HEK293 (cell line): Measurements from ENCODE around the gene LAMTOR2.

Source experiments
- BCL11B ChIP-seq: fragments of 450-650 bp; formaldehyde crosslinking; IDR thresholded peaks from 2 replicates; pipeline ENCODE4 v1.5.1; 2016; ENCODE audit warnings: low read depth, missing biosample characterization, missing genetic modification characterization
- HOXC10 ChIP-seq: sonication (generic); formaldehyde crosslinking; IDR thresholded peaks from 2 replicates; pipeline ENCODE4 v1.8.1; 2023; ENCODE audit warnings: mild to moderate bottlenecking, missing genetic modification reagents
- HOXD13 ChIP-seq: sonication (generic); formaldehyde crosslinking; IDR thresholded peaks from 2 replicates; pipeline ENCODE4 v1.8.0; 2022; ENCODE audit warnings: missing genetic modification reagents, borderline replicate concordance
- MYNN ChIP-seq: fragments of 450-650 bp; formaldehyde crosslinking; IDR thresholded peaks from 2 replicates; pipeline ENCODE4 v1.5.1; 2016; ENCODE audit warnings: missing biosample characterization, missing genetic modification characterization, borderline replicate concordance
- SETDB1 ChIP-seq: IDR thresholded peaks from one replicate; pipeline ENCODE4 v1.6.1; 2017; ENCODE audit warnings: mild to moderate bottlenecking, low read length, moderate library complexity, mixed read lengths; ENCODE audit not compliant: insufficient read length
- TRIM28 ChIP-seq: IDR thresholded peaks from 2 replicates; pipeline ENCODE4 v1.6.1; 2011; ENCODE audit warnings: low read length, control low read depth, borderline replicate concordance
- YY2 ChIP-seq: fragments of 450-650 bp; formaldehyde crosslinking; IDR thresholded peaks from 2 replicates; pipeline ENCODE4 v1.5.1; 2016; ENCODE audit warnings: missing biosample characterization, missing genetic modification characterization
- ZNF121 ChIP-seq: fragments of 450-650 bp; formaldehyde crosslinking; IDR thresholded peaks from 2 replicates; pipeline ENCODE4 v1.5.1; 2016; ENCODE audit warnings: missing biosample characterization, missing genetic modification characterization
- ZNF146 ChIP-seq: fragments of 450-650 bp; formaldehyde crosslinking; IDR thresholded peaks from 2 replicates; pipeline ENCODE4 v1.5.1; 2016; ENCODE audit warnings: missing biosample characterization, missing genetic modification characterization
- ZNF184 ChIP-seq: fragments of 450-650 bp; IDR thresholded peaks from 2 replicates; pipeline ENCODE4 v1.5.1; 2018; ENCODE audit warnings: missing biosample characterization, mild to moderate bottlenecking, missing genetic modification characterization
- ZNF202 ChIP-seq: fragments of 450-650 bp; formaldehyde crosslinking; IDR thresholded peaks from 2 replicates; pipeline ENCODE4 v1.5.1; 2016; ENCODE audit warnings: missing biosample characterization, missing genetic modification characterization, borderline replicate concordance
- ZNF521 ChIP-seq: fragments of 450-650 bp; formaldehyde crosslinking; IDR thresholded peaks from 2 replicates; pipeline ENCODE4 v1.5.1; 2017; ENCODE audit warnings: missing biosample characterization, mild to moderate bottlenecking, missing genetic modification characterization
- ZNF596 ChIP-seq: fragments of 450-650 bp; IDR thresholded peaks from 2 replicates; pipeline ENCODE4 v1.5.0; 2018; ENCODE audit warnings: missing biosample characterization, mild to moderate bottlenecking, missing genetic modification characterization, moderate library complexity
- ZNF600 ChIP-seq: fragments of 450-650 bp; formaldehyde crosslinking; IDR thresholded peaks from 2 replicates; pipeline ENCODE4 v1.5.1; 2016; ENCODE audit warnings: missing biosample characterization, missing genetic modification characterization
- ZNF791 ChIP-seq: fragments of 450-650 bp; formaldehyde crosslinking; IDR thresholded peaks from 2 replicates; pipeline ENCODE4 v1.5.1; 2016; ENCODE audit warnings: missing biosample characterization, missing genetic modification characterization
- TF ChIP-seq, protein P1 (sequence below): fragments of 450-650 bp; formaldehyde crosslinking; IDR thresholded peaks from 2 replicates; pipeline ENCODE4 v1.5.1; 2016; ENCODE audit warnings: missing biosample characterization, missing genetic modification characterization
- TF ChIP-seq, protein P2 (sequence below): fragments of 450-650 bp; formaldehyde crosslinking; IDR thresholded peaks from 2 replicates; pipeline ENCODE4 v1.5.1; 2017; ENCODE audit warnings: missing biosample characterization, missing genetic modification characterization
- TF ChIP-seq, protein P3 (sequence below): fragments of 450-650 bp; formaldehyde crosslinking; IDR thresholded peaks from 2 replicates; pipeline ENCODE4 v1.5.1; 2016; ENCODE audit warnings: missing biosample characterization, missing genetic modification characterization
- TF ChIP-seq, protein P4 (sequence below): fragments of 450-650 bp; IDR thresholded peaks from 2 replicates; pipeline ENCODE4 v1.5.1; 2018; ENCODE audit warnings: missing biosample characterization, missing genetic modification characterization
- TF ChIP-seq, protein P5 (sequence below): fragments of 450-650 bp; formaldehyde crosslinking; IDR thresholded peaks from 2 replicates; pipeline ENCODE4 v1.5.1; 2016; ENCODE audit warnings: missing biosample characterization, missing genetic modification characterization, borderline replicate concordance
- TF ChIP-seq, protein P6 (sequence below): fragments of 450-650 bp; formaldehyde crosslinking; IDR thresholded peaks from 2 replicates; pipeline ENCODE4 v1.5.1; 2016; ENCODE audit warnings: missing biosample characterization, missing genetic modification characterization, borderline replicate concordance

Gene LAMTOR2

DNA sequence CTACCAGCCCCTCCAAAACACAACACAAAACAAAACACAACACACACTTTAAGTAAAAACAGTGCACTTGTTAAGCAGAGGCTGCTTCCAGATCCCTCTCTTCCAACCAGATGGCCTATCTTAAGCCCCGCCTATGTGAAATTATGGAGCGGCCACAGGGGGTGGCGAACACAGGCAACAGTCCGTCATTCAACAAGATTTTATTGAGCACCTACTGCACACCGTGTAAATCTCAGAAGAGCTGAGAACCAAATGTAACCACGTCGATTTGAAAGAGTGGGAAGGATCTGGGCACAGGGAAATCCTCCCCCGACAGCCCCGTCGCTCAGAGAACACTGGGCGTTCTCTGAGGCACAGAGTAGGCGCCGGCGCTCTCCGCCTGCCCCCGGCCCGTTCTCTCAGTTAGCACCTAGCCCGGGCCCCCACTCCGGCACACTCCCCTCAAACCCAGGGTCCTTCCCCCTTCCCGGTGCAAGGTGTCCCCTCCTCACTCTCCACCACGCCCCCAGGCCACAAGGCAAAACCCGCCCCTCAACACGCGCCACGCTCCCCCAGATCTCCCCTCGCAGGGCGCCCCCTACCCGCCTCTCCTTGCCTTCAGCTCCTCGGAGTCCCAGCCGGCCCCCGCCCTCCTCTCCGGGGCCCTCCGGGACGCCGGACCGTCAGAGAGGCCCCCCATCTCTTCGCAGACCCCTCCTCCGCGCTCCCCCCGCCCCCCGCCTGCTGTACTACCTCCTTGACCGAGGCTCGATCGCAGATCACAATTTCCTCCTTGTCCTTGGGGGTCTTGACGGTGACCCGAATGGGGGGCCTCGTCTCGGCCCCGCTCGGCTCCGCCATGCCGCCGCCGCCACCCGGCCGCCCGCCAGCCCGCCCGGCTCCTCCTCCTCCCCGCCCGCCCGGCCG is 1.5 kb upstream of the LAMTOR2 start (continued):
- TF ChIP-seq, protein P1, sequence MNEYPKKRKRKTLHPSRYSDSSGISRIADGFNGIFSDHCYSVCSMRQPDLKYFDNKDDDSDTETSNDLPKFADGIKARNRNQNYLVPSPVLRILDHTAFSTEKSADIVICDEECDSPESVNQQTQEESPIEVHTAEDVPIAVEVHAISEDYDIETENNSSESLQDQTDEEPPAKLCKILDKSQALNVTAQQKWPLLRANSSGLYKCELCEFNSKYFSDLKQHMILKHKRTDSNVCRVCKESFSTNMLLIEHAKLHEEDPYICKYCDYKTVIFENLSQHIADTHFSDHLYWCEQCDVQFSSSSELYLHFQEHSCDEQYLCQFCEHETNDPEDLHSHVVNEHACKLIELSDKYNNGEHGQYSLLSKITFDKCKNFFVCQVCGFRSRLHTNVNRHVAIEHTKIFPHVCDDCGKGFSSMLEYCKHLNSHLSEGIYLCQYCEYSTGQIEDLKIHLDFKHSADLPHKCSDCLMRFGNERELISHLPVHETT (tag by site-specific recombination): no peak; the same call in 1 of the 2 replicates
- TF ChIP-seq MYNN (tag by site-specific recombination): no peak
- no peak for TF ChIP-seq BCL11B (tag by site-specific recombination)
- TF ChIP-seq ZNF596 (tag by site-specific recombination): no peak
- no peak for TF ChIP-seq SETDB1
- TF ChIP-seq ZNF600 (tag by site-specific recombination): 0 out of 2 replicates have a peak, but pooled peaks have one; percentile 23
- TF ChIP-seq ZNF146 (tag by site-specific recombination): no peak
- TF ChIP-seq, protein P2, sequence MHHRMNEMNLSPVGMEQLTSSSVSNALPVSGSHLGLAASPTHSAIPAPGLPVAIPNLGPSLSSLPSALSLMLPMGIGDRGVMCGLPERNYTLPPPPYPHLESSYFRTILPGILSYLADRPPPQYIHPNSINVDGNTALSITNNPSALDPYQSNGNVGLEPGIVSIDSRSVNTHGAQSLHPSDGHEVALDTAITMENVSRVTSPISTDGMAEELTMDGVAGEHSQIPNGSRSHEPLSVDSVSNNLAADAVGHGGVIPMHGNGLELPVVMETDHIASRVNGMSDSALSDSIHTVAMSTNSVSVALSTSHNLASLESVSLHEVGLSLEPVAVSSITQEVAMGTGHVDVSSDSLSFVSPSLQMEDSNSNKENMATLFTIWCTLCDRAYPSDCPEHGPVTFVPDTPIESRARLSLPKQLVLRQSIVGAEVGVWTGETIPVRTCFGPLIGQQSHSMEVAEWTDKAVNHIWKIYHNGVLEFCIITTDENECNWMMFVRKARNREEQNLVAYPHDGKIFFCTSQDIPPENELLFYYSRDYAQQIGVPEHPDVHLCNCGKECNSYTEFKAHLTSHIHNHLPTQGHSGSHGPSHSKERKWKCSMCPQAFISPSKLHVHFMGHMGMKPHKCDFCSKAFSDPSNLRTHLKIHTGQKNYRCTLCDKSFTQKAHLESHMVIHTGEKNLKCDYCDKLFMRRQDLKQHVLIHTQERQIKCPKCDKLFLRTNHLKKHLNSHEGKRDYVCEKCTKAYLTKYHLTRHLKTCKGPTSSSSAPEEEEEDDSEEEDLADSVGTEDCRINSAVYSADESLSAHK (tag by site-specific recombination): no peak; the same call in 1 of the 2 replicates
- no peak for TF ChIP-seq ZNF791 (tag by site-specific recombination)
- TF ChIP-seq YY2 (tag by site-specific recombination): no peak
- no peak for TF ChIP-seq ZNF521 (tag by site-specific recombination)
- TF ChIP-seq HOXD13 (CRISPR knock-in tag): no peak
- TF ChIP-seq, protein P3, sequence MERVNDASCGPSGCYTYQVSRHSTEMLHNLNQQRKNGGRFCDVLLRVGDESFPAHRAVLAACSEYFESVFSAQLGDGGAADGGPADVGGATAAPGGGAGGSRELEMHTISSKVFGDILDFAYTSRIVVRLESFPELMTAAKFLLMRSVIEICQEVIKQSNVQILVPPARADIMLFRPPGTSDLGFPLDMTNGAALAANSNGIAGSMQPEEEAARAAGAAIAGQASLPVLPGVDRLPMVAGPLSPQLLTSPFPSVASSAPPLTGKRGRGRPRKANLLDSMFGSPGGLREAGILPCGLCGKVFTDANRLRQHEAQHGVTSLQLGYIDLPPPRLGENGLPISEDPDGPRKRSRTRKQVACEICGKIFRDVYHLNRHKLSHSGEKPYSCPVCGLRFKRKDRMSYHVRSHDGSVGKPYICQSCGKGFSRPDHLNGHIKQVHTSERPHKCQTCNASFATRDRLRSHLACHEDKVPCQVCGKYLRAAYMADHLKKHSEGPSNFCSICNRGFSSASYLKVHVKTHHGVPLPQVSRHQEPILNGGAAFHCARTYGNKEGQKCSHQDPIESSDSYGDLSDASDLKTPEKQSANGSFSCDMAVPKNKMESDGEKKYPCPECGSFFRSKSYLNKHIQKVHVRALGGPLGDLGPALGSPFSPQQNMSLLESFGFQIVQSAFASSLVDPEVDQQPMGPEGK: peak; percentile 99
- TF ChIP-seq ZNF202 (tag by site-specific recombination): no peak; the same call in 1 of the 2 replicates
- TF ChIP-seq TRIM28: no peak
- no peak for TF ChIP-seq ZNF184
- TF ChIP-seq, protein P4, sequence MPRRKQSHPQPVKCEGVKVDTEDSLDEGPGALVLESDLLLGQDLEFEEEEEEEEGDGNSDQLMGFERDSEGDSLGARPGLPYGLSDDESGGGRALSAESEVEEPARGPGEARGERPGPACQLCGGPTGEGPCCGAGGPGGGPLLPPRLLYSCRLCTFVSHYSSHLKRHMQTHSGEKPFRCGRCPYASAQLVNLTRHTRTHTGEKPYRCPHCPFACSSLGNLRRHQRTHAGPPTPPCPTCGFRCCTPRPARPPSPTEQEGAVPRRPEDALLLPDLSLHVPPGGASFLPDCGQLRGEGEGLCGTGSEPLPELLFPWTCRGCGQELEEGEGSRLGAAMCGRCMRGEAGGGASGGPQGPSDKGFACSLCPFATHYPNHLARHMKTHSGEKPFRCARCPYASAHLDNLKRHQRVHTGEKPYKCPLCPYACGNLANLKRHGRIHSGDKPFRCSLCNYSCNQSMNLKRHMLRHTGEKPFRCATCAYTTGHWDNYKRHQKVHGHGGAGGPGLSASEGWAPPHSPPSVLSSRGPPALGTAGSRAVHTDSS: no peak
- TF ChIP-seq, protein P5, sequence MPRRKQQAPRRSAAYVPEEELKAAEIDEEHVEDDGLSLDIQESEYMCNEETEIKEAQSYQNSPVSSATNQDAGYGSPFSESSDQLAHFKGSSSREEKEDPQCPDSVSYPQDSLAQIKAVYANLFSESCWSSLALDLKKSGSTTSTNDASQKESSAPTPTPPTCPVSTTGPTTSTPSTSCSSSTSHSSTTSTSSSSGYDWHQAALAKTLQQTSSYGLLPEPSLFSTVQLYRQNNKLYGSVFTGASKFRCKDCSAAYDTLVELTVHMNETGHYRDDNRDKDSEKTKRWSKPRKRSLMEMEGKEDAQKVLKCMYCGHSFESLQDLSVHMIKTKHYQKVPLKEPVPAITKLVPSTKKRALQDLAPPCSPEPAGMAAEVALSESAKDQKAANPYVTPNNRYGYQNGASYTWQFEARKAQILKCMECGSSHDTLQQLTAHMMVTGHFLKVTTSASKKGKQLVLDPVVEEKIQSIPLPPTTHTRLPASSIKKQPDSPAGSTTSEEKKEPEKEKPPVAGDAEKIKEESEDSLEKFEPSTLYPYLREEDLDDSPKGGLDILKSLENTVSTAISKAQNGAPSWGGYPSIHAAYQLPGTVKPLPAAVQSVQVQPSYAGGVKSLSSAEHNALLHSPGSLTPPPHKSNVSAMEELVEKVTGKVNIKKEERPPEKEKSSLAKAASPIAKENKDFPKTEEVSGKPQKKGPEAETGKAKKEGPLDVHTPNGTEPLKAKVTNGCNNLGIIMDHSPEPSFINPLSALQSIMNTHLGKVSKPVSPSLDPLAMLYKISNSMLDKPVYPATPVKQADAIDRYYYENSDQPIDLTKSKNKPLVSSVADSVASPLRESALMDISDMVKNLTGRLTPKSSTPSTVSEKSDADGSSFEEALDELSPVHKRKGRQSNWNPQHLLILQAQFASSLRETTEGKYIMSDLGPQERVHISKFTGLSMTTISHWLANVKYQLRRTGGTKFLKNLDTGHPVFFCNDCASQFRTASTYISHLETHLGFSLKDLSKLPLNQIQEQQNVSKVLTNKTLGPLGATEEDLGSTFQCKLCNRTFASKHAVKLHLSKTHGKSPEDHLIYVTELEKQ: no peak
- TF ChIP-seq ZNF121: peak; percentile 67; the same call in 1 of the 2 replicates
- TF ChIP-seq HOXC10 (CRISPR knock-in tag): no peak
- TF ChIP-seq, protein P6, sequence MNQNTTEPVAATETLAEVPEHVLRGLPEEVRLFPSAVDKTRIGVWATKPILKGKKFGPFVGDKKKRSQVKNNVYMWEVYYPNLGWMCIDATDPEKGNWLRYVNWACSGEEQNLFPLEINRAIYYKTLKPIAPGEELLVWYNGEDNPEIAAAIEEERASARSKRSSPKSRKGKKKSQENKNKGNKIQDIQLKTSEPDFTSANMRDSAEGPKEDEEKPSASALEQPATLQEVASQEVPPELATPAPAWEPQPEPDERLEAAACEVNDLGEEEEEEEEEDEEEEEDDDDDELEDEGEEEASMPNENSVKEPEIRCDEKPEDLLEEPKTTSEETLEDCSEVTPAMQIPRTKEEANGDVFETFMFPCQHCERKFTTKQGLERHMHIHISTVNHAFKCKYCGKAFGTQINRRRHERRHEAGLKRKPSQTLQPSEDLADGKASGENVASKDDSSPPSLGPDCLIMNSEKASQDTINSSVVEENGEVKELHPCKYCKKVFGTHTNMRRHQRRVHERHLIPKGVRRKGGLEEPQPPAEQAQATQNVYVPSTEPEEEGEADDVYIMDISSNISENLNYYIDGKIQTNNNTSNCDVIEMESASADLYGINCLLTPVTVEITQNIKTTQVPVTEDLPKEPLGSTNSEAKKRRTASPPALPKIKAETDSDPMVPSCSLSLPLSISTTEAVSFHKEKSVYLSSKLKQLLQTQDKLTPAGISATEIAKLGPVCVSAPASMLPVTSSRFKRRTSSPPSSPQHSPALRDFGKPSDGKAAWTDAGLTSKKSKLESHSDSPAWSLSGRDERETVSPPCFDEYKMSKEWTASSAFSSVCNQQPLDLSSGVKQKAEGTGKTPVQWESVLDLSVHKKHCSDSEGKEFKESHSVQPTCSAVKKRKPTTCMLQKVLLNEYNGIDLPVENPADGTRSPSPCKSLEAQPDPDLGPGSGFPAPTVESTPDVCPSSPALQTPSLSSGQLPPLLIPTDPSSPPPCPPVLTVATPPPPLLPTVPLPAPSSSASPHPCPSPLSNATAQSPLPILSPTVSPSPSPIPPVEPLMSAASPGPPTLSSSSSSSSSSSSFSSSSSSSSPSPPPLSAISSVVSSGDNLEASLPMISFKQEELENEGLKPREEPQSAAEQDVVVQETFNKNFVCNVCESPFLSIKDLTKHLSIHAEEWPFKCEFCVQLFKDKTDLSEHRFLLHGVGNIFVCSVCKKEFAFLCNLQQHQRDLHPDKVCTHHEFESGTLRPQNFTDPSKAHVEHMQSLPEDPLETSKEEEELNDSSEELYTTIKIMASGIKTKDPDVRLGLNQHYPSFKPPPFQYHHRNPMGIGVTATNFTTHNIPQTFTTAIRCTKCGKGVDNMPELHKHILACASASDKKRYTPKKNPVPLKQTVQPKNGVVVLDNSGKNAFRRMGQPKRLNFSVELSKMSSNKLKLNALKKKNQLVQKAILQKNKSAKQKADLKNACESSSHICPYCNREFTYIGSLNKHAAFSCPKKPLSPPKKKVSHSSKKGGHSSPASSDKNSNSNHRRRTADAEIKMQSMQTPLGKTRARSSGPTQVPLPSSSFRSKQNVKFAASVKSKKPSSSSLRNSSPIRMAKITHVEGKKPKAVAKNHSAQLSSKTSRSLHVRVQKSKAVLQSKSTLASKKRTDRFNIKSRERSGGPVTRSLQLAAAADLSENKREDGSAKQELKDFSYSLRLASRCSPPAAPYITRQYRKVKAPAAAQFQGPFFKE (tag by site-specific recombination): no peak
